HG03159 (cell line): ENCODE measurements around the gene TNFSF8.

Source experiments
- ATAC-seq: cut with Tn5 transposase; IDR thresholded peaks from one replicate; pipeline ENCODE4 v1.9.1; 2021; ENCODE audit warnings: mild to moderate bottlenecking, moderate library complexity; ENCODE audit not compliant: unreplicated experiment

TNFSF8 gene

DNA sequence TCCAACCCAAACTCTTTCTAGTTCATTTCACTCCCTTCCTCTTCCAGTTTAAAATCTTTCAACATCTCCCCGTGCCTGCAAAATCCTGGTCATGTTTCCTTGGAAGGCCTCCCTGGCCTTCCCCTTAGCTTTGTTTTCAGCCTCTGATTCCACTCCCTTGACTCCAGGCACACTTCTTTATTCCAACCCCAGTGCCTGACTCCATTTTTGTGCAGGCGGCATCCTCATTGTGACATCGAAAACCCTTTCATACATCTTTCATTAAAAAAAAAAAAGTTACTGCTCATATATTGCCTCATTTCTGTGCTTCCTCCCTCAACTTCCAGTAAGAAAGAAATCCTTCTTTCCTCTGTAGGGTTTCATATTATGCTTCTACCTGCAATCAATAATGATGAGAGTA is 7.1 kb upstream of the TNFSF8 start:
- no peak for ATAC-seq

GRCh38 chr9:114936581-114936980 is 6.2 kb upstream of the TNFSF8 start:
- ATAC-seq: no peak

DNA sequence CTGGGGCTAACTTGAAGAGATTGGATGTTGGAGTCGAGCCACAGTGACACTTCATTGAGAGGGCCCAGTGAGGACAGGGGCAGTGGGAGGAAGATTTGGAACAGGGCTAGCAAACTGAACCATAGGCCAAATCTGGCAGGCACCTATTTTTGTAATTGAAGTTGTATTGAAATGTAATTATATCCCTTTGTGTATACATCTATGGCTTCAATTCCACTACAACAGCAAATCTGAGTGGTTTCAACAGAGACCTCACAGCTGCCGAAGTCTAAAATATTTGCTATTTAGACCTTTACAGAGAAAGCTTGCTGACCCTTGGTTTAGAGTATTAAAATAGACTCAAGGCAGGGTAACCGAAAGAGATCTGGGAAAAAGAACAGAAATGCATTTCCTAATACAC is 4.7 kb upstream of the TNFSF8 start:
- ATAC-seq: no peak

GRCh38 chr9:114932502-114932901 is 2.1 kb upstream of the TNFSF8 start:
- ATAC-seq: no peak

DNA sequence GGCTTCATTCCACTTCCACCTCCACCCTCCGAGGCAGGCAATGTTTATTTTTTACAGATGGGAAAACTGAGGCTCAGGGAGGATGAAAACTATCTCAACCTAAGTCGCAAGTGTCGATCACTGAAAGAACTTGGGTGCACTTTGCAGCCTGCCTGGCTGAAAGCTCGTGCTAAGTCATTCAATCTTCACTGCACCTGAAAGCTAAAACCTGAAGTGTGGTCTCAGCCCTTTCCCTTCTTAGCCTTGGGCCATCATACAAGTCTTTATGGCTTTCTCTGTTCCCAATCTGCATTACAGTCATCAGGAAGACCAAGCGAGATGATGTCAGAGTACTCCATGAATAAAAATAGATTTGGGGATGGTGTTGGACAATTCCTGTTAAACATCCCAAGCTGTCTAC is 1.0 kb upstream of the TNFSF8 start:
- ATAC-seq: no peak

GRCh38 chr9:114929201-114929600 is 1.2 kb downstream of the TNFSF8 start:
- ATAC-seq: no peak

DNA sequence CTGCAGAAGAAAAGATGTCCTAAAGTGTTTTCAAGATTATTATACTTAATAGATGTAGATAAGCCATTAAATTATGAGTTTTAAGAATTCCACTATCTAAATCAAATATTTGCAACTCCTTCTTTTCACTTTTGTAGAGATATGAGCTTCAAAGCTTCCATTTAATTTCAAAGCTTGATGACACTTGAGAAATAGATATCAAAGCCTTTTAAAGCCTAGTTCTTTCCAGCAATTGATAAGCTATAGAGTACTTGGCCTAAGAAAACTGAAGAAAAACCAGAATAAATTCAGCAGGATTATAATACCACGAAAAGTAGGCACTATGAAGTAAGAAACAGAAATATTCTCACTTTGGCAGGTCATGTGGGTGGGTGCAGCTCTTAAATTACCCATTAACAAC is 1.7 kb downstream of the TNFSF8 start:
- ATAC-seq: no peak

GRCh38 chr9:114928136-114928535 is 2.3 kb downstream of the TNFSF8 start:
- ATAC-seq: no peak

GRCh38 chr9:114925672-114926071 is 4.7 kb downstream of the TNFSF8 start:
- ATAC-seq: no peak

- no peak for ATAC-seq
These were observed 5.4 kb downstream of the TNFSF8 start for GRCh38 chr9:114925039-114925438.

DNA sequence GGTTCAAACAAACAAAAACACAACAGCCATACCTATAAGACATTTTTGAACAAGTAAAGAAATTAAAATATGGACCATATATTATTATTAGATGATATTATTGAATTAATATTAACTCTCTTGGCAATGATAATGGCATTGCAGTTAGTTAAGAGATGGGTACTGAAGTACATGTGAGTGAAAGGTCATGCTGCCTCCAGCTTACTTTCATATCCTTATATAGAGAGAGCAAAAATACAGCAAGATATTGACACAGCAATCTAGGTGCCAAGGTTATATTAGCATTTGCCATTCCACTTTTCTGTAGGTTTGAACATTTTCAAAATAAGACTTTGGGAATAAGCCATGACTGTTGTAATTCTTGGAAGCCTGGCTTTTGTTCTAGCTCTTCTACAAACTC is 6.1 kb downstream of the TNFSF8 start:
- ATAC-seq: no peak

GRCh38 chr9:114923918-114924317 is 6.5 kb downstream of the TNFSF8 start:
- no peak for ATAC-seq

GRCh38 chr9:114921171-114921570 is 9.2 kb downstream of the TNFSF8 start:
- no peak for ATAC-seq

DNA sequence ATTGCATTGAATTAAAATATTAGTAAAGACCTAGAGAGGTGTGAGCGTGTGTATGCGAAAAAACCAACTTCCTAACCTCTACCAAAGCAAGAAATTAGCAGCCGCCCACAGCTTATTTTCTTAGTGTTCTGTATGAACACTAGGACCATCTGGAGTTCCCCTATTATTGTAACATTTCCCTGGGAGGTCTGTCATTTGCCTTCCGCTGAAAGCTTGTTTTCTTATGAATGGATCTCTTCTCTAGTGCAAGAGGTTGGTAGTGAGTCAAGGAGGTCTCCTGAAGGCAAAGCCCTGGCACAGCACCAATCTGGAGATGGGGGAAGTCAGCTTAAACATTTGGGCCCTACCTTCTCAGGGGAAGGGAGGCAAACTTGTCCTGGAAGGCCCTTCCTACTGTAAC is 10.8 kb downstream of the TNFSF8 start:
- ATAC-seq: no peak

GRCh38 chr9:114916481-114916880 is 13.9 kb downstream of the TNFSF8 start:
- ATAC-seq: no peak

DNA sequence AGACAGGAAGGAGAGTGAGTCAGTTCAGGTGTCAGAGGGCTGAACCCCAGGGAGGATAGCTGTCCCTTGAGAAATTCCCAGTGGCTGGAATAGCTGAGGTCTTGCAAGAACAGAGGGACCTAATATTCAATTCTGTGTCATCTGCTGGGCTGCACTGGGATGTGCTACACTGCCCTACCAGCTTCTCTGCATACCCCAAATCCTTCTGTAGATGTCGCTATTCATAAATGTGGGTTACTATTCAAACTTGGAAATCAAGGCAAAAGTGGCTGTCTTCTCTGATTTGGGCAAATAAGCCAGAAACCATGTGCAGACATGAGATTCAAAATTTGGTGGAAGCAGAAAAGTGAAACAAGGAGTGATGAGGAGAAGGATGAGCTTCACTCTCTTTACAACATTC is 16.3 kb downstream of the TNFSF8 start:
- no peak for ATAC-seq

- no peak for ATAC-seq
These were observed 16.7 kb downstream of the TNFSF8 start for GRCh38 chr9:114913656-114914055.

GRCh38 chr9:114913217-114913616 is 17.2 kb downstream of the TNFSF8 start:
- no peak for ATAC-seq

DNA sequence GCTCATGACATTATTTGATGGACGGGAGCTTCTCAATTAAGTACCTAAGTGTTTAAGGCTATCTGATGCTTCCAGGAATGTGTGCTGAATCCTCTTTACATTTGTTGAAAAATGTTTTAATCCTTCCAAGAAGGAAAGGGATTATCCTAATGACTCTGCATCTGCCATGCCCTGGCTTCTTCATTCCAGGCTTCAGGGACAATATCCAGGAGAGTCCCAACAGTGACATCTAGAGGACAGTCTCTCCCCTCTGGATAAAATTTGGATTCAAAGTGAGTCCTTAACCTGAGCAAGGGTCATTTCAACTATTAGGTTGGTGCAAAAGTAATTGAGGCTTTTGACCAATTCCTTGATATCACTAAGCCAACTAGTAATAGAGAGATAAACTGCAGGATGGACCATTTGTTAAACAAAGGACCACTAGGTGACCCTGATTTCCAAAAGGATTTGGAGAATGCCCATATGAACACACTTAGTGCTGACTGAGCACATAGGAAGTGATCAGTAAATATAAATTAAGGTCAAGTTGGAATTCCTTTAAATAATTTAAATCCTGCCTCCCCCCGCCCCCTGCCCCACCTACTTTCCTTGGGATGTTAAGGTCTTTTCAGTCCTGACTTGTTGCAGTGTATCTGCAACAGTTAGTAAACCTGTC is 19.1 kb downstream of the TNFSF8 start:
- no peak for ATAC-seq

GRCh38 chr9:114910541-114910940 is 19.9 kb downstream of the TNFSF8 start:
- ATAC-seq: no peak

DNA sequence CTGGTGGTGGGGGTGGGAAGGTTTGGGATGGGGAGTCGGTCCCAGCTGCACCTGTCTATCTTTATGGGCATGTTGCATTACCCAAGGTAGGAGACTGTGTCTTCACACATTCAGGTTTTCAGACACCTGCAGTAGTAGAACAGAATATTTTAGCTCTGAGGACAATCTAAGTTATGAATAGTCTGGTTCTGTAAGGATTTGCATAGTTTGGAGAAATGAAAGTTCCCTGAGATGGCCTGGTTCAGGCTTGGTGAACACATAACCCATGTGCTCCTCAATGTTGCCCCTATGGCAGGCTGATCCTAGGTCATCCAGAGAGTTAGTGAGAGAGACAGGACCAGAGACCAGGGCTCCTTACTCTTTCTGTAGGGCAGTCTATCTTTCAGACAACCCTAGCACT is 20.7 kb downstream of the TNFSF8 start:
- ATAC-seq: no peak

DNA sequence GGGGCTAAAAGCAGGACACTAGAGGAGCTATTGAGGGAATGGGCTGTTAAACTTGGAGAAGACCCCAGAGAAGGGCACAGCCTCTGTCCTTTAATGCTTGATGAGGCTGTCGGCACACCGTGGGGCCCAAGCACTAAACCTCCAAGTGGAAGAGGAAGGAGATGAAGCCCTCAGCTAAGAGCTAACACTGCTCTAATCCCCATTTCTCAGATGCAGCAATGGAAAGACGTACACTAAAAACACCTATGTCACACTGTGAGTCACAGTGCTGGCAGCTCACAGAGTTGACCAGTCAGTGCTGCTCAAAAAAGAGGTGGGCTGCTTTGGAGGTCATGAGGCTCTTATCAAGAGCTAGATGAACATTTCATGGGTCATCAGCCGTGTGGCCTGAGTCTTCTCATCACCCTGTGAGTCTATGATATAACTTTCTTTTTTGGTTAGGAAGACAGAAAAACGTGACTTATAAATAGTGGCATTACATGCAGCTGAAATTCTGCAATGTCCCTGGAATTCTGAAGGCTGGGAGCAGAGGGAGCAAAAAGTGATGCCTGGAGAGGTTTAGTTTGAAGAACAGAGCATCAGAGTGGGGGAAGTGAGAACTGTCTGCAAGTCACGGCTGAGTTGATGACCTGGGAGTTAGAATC is 21.5 kb downstream of the TNFSF8 start:
- ATAC-seq: no peak

DNA sequence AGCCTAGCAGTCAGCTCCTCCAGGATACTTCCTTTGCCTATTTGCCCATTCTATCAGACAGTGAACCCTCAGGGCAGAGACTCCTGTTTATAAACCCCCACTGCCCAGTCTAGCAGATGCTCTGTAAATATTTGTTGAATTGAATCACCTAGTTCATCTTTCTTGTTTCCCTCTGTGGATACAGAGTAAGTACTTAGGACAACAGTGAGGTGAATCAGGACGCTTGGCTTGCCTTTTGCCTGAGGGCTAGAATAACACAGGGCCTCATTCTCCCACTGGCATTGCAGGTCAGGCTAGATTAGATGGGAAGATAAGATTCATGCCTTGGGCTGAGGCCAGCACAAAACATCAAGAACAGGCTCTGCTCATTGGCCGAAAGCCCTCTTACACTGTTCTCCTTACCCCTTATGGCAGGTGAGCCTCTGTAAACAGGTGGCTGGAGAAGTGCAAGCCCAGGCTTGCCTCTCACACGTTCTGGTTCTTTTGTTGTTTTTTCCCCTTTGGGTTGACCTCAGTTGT is 22.2 kb downstream of the TNFSF8 start:
- no peak for ATAC-seq
